DOHH2 (cell line): ENCODE data around the gene AMPD1.

Experiments
- CTCF ChIP-seq: fragments of 200-600 bp; sonication (generic); IDR thresholded peaks from one replicate; pipeline ENCODE4 v1.5.1; 2014; ENCODE audit warnings: antibody characterized with exemption, mild to moderate bottlenecking, low read depth, low read length; ENCODE audit not compliant: poor library complexity, severe bottlenecking
- EZH2phosphoT487 ChIP-seq: fragments of 200-600 bp; sonication (generic); IDR thresholded peaks from 2 replicates; pipeline ENCODE4 v1.6.1; 2017; ENCODE audit warnings: borderline replicate concordance, mild to moderate bottlenecking, antibody characterized with exemption, low read length, moderate library complexity, mixed read lengths

- TF ChIP-seq CTCF (no peak), EZH2phosphoT487 (no peak)
Observed at GRCh38 chr1:114728553-114728952, 33.2 kb upstream of the AMPD1 start.
